ENCODE results near the gene LRP1-AS. TPM values are rescaled to one million over a fixed set of nuclear protein-coding genes. Genes with fewer than 3 reads are reported as not detected.

Gene LRP1-AS
- total RNA-seq, 1 experiment from 2014 or later = not detected

- Mint-ChIP-seq H3K9me3 (ENCODE audit: low read depth, unreplicated experiment) (no peaks in the 10 kb centered on the region), H3K4me1 (ENCODE audit: low read depth, unreplicated experiment) (no peaks in the 10 kb centered on the region), H3K27ac (ENCODE audit: unreplicated experiment) (no peak overlapping the region), H3K36me3 (ENCODE audit: insufficient read depth, unreplicated experiment) (no peaks in the 10 kb centered on the region), H3K27me3 (ENCODE audit: unreplicated experiment) (peaks cover 59% of the 10 kb centered on the region), H3K4me3 (ENCODE audit: low read depth, unreplicated experiment) (no peak overlapping the region)
- CTCF ChIA-PET = no interaction called here
- no TSS peak for BruUV-seq (replicated peaks)
- intact Hi-C loops (cut with micrococcal nuclease; ENCODE audit: unreplicated experiment) = no loop called here
- DNase-seq = no peak
- TF ChIP-seq, protein P1, sequence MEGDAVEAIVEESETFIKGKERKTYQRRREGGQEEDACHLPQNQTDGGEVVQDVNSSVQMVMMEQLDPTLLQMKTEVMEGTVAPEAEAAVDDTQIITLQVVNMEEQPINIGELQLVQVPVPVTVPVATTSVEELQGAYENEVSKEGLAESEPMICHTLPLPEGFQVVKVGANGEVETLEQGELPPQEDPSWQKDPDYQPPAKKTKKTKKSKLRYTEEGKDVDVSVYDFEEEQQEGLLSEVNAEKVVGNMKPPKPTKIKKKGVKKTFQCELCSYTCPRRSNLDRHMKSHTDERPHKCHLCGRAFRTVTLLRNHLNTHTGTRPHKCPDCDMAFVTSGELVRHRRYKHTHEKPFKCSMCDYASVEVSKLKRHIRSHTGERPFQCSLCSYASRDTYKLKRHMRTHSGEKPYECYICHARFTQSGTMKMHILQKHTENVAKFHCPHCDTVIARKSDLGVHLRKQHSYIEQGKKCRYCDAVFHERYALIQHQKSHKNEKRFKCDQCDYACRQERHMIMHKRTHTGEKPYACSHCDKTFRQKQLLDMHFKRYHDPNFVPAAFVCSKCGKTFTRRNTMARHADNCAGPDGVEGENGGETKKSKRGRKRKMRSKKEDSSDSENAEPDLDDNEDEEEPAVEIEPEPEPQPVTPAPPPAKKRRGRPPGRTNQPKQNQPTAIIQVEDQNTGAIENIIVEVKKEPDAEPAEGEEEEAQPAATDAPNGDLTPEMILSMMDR (IDR thresholded peaks at IDR 0.05; ENCODE audit: unreplicated experiment) = no peak
Observed at GRCh38 chr12:57134949-57135348, 12.5 kb downstream of the LRP1-AS start.

DNA sequence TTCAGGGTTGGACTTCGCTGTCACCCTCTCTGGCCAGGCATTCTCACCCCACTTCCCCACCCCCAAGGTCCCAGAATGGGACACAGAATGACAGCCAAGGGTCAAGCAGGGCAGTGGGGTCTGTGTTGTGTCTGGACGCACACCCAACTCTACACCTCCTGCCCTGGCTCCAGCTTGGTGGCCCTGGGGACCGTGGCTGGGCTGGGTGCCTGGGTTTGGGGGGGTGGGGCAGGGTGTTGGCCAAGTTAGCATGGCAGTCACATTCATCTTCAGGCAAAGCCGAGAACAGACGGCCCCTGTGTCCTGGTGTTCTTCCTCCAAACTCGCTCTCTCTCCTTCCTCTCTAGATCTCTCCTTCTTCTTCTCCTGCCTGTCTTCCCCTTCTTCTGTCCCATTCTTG, 13.5 kb downstream of the LRP1-AS start:
- no peak for DNase-seq
- CTCF ChIA-PET = no interaction called here
- Mint-ChIP-seq H3K36me3 (ENCODE audit: insufficient read depth, unreplicated experiment) (peaks cover under 1% of the 10 kb centered on the region), H3K4me3 (ENCODE audit: low read depth, unreplicated experiment) (no peak overlapping the region), H3K27ac (ENCODE audit: unreplicated experiment) (no peak overlapping the region), H3K27me3 (ENCODE audit: unreplicated experiment) (peaks cover 53% of the 10 kb centered on the region), H3K4me1 (ENCODE audit: low read depth, unreplicated experiment) (no peaks in the 10 kb centered on the region), H3K9me3 (ENCODE audit: low read depth, unreplicated experiment) (no peaks in the 10 kb centered on the region)
- BruUV-seq (replicated peaks) = no TSS peak
- TF ChIP-seq, protein P1 (IDR thresholded peaks at IDR 0.05; ENCODE audit: unreplicated experiment) = no peak
- intact Hi-C loops (cut with micrococcal nuclease; ENCODE audit: unreplicated experiment) = no loop called here

DNA sequence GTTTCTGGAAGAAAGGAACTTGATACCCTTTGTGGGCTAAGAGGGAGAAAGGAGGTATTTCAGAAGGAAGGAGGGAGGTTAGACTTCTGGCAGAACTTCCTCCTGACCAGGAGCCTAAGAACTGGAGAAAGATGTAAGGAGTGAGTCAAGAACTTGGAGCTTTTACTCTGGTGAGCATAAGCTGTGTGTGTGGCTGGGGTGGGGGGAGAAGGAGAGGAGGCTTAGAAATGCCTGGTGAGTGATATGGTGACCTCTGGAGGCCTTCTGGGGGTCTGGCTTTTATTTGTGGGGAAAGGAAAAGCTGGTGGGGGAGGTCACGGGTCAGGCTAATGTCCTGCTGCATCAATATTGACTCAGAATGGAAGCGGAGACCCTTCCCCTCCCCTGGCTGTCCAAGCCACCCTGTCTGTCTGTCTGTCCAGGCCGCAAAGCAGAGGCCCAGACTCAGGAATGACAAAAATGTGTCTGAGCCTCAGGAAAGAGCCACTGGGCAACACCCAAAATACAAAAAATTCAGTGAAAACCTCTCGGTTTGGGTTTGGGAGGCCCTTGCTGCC, 14.3 kb downstream of the LRP1-AS start:
- H3K4me1 Mint-ChIP-seq (ENCODE audit: low read depth, unreplicated experiment) = no peaks in the 10 kb centered on the region
- H3K27me3 Mint-ChIP-seq (ENCODE audit: unreplicated experiment) = peaks cover 48% of the 10 kb centered on the region
- CTCF ChIA-PET = no interaction called here
- DNase-seq = no peak
- TF ChIP-seq, protein P1 (IDR thresholded peaks at IDR 0.05; ENCODE audit: unreplicated experiment) = no peak
- H3K4me3 Mint-ChIP-seq (ENCODE audit: low read depth, unreplicated experiment) = no peak overlapping the region
- H3K36me3 Mint-ChIP-seq (ENCODE audit: insufficient read depth, unreplicated experiment) = peaks cover 7% of the 10 kb centered on the region
- no peak overlapping the region for H3K27ac Mint-ChIP-seq (ENCODE audit: unreplicated experiment)
- no peaks in the 10 kb centered on the region for H3K9me3 Mint-ChIP-seq (ENCODE audit: low read depth, unreplicated experiment)
- no TSS peak for BruUV-seq (replicated peaks)
- intact Hi-C loops (cut with micrococcal nuclease; ENCODE audit: unreplicated experiment) = no loop called here

DNA sequence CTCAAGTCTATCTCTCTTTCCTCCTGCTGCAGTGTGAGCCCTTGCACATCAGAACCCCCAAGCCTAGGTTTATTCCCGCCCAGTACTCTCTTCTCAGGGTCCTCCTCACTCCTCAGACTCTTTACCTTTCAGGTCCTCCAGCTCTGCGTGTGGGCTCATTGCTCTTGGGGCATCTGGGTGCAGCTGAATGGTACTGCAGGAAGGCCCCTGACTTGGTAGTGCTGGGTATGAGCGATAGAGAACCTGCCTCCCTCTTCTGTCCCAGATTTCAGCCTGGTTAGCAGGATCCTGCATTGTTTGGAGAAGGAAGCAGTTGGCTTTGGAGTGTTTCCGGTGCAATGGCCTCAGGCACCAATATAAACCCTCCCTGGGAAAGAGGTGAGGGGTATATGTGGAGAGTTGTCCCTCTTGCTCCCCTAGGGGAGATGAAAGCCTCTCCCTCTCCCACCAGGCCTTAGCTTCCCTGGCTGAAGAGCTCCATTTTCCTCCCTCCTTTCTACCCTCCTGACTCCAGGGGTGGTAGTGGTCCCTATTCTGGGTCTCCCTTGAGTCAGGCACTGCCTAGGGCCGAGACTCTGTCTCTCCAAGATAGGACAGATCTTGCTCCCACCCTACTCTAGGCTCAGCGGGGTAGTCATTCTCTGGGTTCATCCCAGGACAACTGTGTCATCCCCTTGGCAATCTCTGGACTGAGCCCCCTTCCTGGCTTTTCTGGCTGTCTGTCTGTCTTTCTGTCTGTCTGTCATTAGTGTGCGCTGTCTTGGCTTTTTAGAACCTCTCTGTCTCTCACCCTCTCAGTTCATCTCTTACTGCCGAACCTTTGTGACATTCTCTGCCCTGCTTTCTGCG, 15.3 kb downstream of the LRP1-AS start:
- no TSS peak for BruUV-seq (replicated peaks)
- intact Hi-C loops (cut with micrococcal nuclease; ENCODE audit: unreplicated experiment) = no loop called here
- no peak overlapping the region for H3K4me3 Mint-ChIP-seq (ENCODE audit: low read depth, unreplicated experiment)
- TF ChIP-seq, protein P1 (IDR thresholded peaks at IDR 0.05; ENCODE audit: unreplicated experiment) = no peak
- no peak for DNase-seq
- H3K9me3 Mint-ChIP-seq (ENCODE audit: low read depth, unreplicated experiment) = no peaks in the 10 kb centered on the region
- no peak overlapping the region for H3K27ac Mint-ChIP-seq (ENCODE audit: unreplicated experiment)
- H3K27me3 Mint-ChIP-seq (ENCODE audit: unreplicated experiment) = peaks cover 48% of the 10 kb centered on the region
- CTCF ChIA-PET = no interaction called here
- no peaks in the 10 kb centered on the region for H3K4me1 Mint-ChIP-seq (ENCODE audit: low read depth, unreplicated experiment)
- H3K36me3 Mint-ChIP-seq (ENCODE audit: insufficient read depth, unreplicated experiment) = peaks cover 17% of the 10 kb centered on the region

Data from Calu3 (cell line).